Measurements from ENCODE around the gene CBLB. TPM values are rescaled to one million over a fixed set of nuclear protein-coding genes. Genes with fewer than 3 reads are reported as not detected.

The CBLB gene
- total RNA-seq, 1 donor from 2014 or later: 33.6 TPM

DNA sequence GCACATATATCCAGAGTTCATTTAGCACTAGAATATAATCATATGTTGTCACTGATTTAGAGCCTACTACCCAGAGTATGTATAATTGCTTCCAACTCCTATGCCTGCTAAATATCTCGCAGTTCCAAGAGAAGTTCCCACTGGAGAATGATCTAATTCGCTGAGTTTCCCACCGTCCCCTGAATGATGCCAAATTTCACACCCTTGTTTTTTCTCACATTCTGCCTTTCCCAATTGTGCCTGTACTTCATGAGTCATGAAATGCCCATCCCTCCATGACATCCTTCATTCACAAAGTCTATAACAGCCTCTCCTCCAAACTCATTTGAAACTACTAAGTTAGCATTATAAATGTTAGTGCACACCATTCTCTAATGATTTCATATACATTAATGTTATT, 177.2 kb downstream of the CBLB start:
- no peak for DNase-seq (ENCODE audit: low spot score)

DNA sequence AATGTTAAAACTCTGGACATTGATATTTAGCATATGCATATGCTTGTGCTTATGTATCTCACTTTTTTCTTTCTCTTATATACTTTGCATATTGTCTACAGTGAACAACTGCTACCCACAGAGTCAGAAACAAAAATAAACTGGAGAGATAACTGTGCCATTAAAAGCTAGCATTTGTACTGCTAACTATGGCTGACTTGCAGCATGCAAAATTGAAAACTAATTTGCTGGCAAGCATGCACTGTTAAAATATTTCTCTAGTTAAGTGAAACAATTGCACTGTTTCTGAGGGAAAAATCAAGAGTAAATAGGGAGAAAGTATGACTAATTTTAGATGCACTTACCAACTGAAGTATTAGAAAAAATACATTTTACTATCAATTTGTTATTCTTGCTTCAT, 177.8 kb downstream of the CBLB start:
- DNase-seq (ENCODE audit: low spot score): no peak

DNA sequence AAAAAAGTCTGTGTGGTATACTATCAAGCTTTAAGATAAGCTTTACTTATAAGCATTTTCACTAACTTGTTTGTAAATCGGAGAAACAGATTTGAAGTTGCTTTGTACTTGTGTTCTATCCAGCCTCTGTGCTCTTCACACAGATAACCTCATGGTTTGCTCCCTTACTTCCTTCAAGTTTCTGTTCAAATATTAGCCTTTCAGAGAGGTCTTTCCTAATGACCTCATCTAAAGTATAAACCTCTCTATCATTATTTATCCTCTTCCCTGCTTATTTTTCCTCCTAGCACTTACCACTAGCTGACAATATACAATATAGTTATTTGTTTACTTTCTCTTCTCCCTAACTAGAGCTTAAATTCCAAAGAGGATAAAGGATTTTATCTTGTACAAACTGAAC, 180.0 kb downstream of the CBLB start:
- DNase-seq (ENCODE audit: low spot score): no peak

DNA sequence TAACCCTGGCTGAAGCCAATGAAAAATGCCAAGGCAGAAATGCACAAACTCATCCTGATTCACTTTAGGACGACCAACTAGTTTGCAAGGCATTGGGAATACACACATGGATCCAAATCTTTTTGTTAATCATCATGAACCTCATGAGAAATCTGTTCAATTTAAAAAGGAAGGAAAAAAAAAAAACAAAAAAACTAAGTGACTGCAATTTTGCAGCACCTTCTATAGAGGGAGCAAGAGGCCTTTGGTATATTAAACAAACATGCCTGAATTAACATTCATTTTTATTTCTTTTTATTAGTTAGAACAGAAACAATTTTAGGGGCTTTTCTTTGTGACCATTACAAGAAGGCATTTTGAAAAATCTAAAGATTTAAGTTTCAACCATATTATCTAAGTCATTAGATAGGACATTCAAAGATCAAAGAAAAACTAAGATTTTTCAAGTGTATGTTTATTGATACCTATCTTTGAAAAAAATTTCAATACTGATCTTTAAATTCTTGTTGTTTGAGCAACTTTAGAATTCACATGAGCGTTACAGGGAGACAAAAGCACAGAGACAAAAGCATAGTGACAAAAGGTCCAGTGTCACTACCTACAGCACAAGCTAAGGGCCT, 182.4 kb downstream of the CBLB start:
- no peak for DNase-seq (ENCODE audit: low spot score)

DNA sequence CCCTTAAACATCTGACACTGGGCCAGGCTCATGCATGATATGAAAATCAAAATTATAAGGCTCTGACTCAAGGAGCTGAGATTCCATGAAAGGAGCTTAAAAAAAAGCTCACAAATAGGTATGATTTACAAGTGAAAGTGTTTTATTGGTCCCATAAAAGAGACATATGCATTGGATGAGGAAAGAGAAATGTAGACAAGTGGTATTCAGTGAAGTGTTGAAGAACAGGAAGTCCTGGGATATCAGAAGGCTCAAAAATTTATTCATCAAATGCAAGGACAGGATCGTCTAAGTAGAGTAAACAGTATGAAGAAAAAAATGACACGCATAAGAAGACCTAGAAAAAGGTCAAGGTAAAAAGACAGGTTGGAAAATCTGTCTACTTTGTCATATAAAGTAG, 188.9 kb downstream of the CBLB start:
- DNase-seq (ENCODE audit: low spot score): no peak

DNA sequence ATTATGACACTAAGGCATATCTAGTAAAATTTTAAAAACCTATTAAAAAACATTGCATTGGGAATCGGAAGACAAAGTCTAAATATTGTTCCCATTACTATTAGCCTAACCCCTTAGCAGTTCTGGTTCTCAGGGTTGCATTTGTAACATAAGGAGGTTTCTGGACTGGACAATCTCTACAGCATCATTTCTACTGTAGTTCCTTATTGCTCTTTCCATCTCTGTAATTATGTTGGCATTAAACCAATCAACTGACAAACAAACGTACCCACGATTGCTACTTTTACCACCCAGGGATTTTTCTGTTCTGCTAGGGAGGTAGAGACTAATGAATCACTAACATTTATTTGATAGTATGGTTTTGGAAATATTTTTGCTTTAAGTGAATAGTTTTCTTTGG, 190.8 kb downstream of the CBLB start:
- no peak for DNase-seq (ENCODE audit: low spot score)

DNA sequence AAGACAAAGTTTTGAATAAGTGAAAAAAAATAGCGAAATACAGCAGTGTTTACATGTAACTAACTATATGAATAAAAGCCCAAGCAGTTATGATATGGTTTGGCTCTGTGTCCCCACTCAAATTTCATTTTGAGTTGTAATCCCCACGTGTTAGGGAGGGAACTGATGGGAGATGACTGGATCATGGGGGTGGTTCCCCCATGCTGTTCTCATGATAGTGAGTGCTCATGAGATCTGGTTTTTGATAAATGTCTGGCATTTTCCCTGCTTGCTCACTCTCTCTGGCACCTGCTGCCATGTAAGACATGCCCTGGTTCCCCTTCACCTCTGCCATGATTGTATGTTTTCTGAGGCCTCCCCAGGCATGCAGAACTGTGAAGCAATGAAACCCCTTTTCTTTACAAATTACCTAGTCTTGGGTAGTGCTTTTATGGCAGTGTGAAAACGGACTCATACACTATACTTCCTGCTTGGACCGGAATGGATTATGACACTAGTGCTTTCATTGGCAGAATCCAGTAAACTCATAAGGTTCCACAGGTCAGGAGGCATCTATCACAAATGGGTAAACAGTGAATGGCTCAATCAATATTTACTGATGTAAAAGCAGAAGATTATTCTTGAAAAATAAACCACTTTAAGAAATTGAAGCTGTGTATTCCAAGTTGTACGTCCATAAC, 192.1 kb downstream of the CBLB start:
- DNase-seq (ENCODE audit: low spot score): no peak

DNA sequence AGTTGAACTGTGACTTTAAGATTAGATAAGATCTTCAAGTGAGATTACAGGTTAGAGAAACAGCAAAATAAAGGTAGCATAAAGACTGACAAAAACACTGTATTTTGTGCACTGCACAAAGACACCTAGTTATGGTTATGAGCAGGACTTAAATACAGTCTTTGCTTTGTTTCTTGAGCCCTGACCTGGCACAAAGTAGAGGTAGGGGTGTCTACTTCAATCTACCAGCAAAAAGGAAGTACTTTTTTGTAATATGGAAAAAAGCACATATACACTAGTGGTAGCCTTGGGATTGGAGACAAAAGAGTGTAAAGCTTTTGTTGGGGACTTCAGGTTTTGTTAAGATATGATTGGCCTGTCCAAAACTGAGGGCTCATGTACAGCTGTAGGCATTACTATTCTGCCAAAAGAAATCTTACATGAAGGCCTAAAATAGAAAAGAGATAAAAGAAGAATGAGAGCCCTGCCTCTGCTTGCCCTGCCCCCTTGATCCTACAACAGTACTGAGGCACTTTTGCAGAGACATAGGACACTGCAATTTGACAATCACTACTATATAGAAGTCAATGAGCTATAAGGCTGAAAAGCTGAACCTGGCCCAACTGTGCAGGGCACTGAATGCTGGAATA, 194.3 kb downstream of the CBLB start:
- no peak for DNase-seq (ENCODE audit: low spot score)

DNA sequence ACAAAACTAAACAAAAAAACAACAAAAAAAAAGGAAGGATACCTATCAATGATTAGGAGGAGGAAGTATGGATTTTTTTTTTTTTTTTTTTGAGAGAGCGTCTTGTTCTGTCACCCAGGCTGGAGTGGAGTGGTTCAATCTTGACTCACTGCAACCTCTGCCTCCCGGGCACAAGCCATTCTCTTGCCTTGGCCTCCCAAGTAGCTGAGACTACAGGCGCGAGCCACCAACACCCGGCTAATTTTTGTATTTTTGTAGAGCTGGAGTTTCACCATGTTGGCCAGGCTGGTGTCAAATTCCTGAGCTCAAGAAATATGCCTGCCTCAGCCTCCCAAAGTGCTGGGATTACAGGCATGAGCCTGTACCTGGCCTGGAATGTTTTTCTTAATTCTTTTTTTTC, 195.8 kb downstream of the CBLB start:
- DNase-seq (ENCODE audit: low spot score): no peak

DNA sequence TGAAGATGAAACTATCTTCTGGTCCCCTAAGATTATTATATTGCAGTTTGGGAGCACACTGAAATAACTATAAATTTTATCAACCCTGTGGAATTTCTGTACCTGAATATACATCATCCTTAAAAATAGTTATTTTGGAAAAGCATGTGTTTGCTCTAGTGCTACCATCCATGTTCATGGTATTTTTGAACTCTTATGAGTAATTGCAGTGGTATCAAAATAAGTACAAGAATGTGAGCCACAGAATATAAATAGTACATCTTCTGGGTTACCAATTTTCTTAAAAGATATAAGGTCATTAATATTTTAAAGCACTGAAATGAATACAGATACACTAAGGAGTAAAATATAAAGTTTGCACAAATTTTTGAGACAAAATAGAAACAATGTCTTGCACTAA, 206.5 kb downstream of the CBLB start:
- DNase-seq (ENCODE audit: low spot score): no peak

DNA sequence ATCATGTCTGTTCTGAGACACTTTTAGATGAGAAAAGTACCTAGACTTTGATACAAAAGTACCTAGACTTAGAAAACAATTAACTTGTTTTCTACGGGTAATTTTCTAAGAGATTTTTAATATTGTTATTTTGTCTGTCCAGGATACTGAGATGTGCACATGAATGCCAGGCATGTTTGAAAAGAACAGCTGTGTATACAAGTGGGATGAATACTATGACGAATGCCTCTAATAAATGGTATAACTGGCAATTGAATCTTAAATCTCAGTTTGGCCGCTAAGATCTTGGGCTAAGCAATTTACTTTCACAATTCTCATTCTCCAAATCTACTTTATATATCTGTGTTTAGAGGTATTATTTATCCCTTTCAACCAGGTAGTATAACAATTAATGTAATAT, 207.4 kb downstream of the CBLB start:
- DNase-seq (ENCODE audit: low spot score): no peak

DNA sequence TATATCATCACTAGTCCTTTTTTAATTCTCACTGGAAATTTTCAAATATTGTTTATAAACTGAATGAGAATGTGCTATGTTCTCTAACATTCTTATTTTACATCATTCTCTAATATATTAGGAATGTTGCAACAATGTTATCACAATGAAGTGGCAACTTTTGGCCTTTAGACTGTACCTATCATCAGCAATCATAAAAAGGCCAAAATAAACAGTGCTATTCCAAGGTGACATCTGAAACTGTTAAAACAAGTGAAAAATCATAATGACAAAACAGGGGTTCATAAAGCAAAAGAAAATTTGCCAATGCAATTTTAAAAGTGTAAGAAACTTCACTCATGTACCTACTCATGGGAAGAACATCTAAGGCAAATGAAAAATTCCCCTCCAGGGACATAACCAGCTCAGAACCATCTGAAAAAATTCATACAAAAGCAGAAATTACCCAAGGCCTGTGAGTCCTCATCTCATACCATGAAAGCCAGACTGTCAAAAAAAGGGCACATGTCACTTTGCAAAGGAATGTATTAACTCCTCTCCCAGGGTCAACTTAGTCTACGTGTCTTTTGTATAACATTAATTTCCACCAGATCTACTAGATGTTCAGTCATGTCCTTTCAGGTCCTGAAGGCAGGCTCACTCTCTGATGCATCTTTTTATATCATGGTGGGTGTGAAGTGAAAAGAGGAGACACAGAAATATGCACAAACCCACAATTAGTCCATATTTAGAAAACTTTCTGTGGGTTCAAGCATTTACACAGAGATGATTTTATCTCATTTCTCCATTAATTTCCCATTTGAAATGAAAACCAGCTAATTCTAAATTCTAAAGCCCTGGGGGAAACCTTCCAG, 211.9 kb downstream of the CBLB start:
- no peak for DNase-seq (ENCODE audit: low spot score)

DNA sequence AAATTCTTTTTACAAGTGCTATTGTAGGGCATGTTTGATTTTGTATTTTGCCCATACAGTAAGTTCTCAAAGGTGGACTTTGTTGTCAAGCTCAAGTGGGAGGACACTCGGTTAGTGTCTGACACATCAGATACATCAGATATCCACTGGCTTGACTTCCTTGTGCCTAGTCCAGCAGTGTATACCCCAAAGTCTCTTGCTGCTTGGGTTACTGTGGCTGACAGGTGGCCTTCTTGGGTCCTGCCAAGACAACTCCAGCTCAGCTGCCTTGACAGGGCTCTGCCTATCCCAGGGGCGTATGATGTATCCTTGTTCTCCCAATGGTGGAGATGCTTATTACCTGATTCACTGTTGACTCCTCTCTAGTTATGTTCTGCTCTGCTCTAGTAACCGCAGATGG, 214.9 kb downstream of the CBLB start:
- no peak for DNase-seq (ENCODE audit: low spot score)

DNA sequence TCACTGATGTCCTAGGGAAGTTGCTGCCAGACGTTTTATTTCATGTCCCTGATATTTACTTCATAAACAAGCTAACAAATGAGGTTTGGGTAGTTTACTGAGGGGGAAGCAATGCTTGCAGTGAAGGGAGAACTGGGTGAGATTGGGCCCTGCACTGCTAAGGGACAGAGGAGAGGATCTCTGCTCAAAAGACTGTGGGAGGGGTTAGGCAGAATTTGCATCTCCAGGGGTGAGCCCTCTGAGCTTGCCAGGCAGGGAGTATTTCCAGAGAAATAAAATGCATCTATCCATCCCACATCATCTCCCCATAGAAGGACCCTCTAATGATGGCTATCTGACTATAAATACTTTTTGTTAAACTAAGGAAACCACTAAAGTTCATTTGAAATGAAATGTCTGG, 215.6 kb downstream of the CBLB start:
- no peak for DNase-seq (ENCODE audit: low spot score)

DNA sequence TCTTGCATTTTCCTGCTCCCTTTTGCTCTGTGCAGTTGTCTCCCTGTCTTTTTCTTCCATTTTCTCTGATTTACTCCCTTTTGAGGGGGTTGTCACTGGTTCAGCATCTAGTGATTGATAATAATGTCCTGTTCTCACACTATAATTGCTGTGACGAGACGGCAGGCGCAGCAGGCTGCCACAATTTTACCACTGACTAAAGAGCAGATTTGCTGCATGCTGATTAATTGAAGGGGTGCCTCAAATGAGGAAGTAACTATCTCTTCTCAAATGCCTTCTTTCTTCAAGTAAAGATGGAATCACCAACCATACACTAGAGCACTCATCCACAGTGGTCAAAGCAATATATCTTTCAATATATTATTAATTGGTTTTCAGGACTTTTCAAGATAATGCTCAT, 219.3 kb downstream of the CBLB start:
- no peak for DNase-seq (ENCODE audit: low spot score)

DNA sequence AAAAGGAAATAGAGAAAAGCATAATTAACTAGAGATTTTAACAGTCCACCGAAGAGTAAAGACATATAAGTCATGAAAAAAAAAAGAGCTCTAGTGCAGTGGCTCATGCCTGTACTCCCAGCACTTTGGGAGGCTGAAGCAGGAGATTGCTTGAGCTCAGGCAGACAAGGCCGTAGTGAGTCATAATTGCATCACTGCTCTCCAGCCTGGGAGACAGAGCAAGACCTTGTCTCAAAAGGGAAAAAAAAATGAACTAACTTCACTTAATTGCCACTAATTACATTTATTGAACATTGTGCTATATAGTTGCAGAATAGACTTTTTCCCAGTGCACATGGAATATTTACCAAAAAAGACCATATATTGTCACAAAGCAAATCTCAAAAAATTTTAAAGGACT, 221.8 kb downstream of the CBLB start:
- no peak for DNase-seq (ENCODE audit: low spot score)

DNA sequence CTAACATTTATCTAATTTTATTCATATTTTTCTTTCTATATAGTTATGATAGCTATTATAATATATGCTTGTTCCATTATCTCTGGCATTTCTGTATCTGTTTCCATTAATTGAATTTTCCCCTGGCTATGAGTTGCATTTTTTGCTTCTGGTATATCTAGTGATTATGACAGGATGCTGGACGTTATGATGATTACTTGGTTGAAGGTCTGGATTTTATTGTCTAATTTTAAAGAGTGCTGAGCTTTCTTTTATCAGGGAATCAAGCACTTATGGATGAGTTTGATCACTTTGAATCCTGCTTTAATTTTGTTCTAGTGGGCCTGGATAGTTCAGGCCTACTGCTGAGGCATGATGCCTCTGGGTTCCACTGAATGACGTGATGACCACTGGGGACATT, 229.7 kb downstream of the CBLB start:
- no peak for DNase-seq (ENCODE audit: low spot score)

DNA sequence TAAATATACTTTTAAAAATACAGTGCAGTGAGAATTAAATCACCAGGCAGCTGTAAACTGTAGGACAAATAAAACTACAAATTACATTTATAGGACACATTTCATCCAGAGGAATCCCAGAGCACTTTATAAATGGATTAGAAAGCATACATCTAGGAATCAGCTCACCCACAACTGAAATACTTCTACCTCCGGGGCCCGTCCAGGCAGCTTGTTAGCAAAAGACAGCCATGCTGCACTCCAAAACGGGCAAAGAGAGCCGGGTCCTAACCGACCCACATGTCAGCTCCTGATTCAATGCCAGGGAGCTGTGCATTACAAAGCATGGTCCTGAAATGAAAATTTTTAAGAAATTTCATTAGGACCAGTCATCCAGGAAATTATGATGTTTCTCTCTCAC, 234.1 kb downstream of the CBLB start:
- no peak for DNase-seq (ENCODE audit: low spot score)

DNA sequence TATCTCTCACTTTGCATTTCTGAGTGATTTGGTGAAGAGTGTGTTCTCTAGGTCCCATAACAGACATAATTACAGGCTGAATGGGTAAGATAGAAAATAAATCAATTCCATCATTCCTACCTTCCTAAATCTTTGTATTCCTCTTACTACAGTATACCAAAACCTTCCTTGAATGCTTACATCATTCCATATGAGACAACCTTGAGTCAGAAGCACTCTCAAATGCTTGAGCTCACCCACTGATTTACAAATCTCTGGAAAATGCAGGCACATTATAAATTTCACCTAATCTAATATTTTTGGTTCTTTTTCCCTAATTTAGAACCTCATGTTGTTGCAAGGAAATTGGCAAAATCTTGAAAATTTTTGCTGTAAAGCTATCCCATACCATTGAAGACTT, 239.1 kb downstream of the CBLB start:
- no peak for DNase-seq (ENCODE audit: low spot score)

DNA sequence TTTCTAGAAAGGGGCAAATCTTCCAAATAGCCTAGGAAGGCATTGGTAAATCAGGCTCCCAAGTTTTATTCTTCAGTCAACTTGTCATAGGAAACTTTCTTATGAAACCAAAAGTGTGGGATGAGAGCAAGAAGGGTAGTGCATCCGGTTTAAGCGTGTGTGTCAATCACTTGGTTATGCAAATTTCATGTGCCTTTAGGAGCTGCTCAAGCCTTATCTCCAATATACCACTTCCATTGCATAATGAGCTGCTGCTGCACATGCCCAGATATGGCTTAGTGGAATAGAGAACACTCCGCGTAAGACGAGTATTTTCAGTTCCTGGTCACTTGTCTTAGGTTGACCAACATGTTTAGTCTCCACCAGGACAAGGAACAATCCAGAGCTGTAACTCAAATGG, 242.1 kb downstream of the CBLB start:
- no peak for DNase-seq (ENCODE audit: low spot score)

DNA sequence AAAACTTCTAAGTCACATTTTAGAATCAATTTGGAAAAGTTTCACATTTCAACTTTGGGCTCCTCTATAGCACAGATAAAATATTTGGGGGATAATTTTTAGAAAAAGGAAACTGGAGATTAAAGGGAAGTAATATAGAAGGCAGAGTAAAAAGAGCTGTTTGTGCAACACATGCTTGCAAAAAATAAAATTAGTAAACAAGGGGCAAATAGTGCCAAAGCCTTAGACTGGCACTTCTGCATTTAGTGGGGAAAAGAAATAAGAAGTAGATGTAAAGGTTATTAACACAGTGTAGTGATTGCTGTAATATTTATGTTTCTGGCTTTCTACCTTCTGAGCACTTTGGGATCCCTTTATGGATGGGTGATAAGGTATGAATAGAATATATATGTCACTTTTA, 246.6 kb downstream of the CBLB start:
- no peak for DNase-seq (ENCODE audit: low spot score)

DNA sequence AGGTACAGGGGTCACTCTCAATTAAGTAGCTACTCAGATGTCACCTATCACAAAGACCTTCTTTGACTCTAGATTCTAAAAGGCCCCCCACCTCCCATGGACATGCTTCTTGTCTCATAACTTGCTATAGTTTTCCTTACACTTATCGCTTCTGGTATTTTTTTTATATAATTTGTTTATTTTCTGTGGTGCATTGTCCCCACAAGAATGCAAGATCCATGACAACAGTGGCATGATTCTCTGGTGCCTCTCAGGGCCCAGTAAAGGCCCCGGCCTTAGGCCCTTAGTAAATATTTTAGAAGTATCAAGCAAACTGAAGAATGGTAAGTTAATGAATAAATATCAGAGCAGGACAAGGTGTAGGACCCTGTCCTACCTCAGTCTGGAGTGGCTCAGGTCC, 248.6 kb downstream of the CBLB start:
- no peak for DNase-seq (ENCODE audit: low spot score)

DNA sequence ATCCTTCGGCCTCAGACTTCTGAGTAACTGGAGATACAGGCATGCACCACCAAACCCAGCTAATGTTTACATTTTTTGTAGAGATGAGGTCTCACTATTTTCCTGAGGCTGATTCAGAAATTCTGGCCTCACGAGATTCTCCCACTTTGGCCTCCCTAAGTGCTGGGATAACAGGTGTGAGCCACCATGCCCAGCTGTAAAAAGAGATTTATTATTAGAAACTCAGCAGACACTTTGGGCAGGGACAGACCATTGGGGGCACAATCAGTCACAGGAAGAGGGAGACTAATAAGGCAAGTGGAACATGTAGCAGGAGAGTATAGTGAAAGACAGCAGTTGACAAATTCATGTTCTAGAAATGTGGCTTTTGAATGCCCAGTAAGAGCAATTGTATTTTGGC, 249.2 kb downstream of the CBLB start:
- no peak for DNase-seq (ENCODE audit: low spot score)
